ENCODE results near the gene CTDSP1.

Gene CTDSP1

GRCh38 chr2:218418717-218419458, 19.2 kb downstream of the CTDSP1 start, which contains the start of gene VIL1:
VIL1 (plus strand) TSS chr2:218419123; CDS start chr2:218423779, 4,656 bp downstream.
- TF ChIP-seq CTCF (IDR thresholded peaks at IDR 0.05; ENCODE audit: low read depth, low read length): no peak
- no peak within 1 kb of the TSS for H3K4me3 ChIP-seq (ENCODE audit: low read depth, low read length)

GRCh38 chr2:218419630-218420216, 20.1 kb downstream of the CTDSP1 start:
- no peak for TF ChIP-seq CTCF (IDR thresholded peaks at IDR 0.05; ENCODE audit: low read depth, low read length)
- no peak overlapping the region for H3K4me3 ChIP-seq (ENCODE audit: low read depth, low read length)

GRCh38 chr2:218421027-218421426, 21.4 kb downstream of the CTDSP1 start:
- no peak overlapping the region for H3K4me3 ChIP-seq (ENCODE audit: low read depth, low read length)
- no peak for TF ChIP-seq CTCF (IDR thresholded peaks at IDR 0.05; ENCODE audit: low read depth, low read length)

GRCh38 chr2:218422403-218423086, 22.9 kb downstream of the CTDSP1 start:
- no peak overlapping the region for H3K4me3 ChIP-seq (ENCODE audit: low read depth, low read length)
- no peak for TF ChIP-seq CTCF (IDR thresholded peaks at IDR 0.05; ENCODE audit: low read depth, low read length)

GRCh38 chr2:218423584-218423983, 23.9 kb downstream of the CTDSP1 start:
- H3K4me3 ChIP-seq (ENCODE audit: low read depth, low read length): no peak overlapping the region
- TF ChIP-seq CTCF (IDR thresholded peaks at IDR 0.05; ENCODE audit: low read depth, low read length): no peak

GRCh38 chr2:218425531-218425930, 25.9 kb downstream of the CTDSP1 start:
- no peak for TF ChIP-seq CTCF (IDR thresholded peaks at IDR 0.05; ENCODE audit: low read depth, low read length)
- H3K4me3 ChIP-seq (ENCODE audit: low read depth, low read length): no peak overlapping the region

GRCh38 chr2:218427741-218428140, 28.1 kb downstream of the CTDSP1 start:
- no peak overlapping the region for H3K4me3 ChIP-seq (ENCODE audit: low read depth, low read length)
- TF ChIP-seq CTCF (IDR thresholded peaks at IDR 0.05; ENCODE audit: low read depth, low read length): no peak

All from WI38 (cell line).